Measurements from ENCODE around the gene MS4A1.
"Not testable (repeated sequence)": the region's sequence is repeated elsewhere in the genome, so short reads cannot be mapped to it uniquely, and the experiment has no call there.

The MS4A1 gene

DNA sequence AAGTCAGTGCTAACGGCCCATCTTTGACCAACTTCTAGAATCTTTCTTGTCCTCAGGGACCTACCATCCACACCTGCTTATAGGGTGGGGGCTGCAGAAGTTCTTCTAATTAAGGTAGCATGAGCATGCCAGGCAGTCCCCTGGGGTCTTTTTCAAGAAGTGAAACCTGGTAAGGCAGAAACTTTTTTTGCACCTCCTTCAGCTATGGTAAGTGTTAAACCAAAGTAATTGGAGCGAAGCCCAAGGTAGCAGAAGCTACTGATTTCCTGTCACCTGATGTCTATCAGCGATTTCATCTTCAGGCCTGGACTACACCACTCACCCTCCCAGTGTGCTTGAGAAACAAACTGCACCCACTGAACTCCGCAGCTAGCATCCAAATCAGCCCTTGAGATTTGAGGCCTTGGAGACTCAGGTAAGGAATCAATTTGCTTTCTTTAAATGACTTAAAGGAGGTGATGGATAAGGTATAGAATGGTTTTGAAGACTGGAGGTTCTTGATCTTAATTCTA, at the start of gene MS4A1:
TSS of gene MS4A1 (plus strand) at position 317 of the 512 bp plus-strand sequence. CDS start 6,528 bp downstream, outside the sequence.
- DNase-seq (ENCODE audit: low spot score), result no peak

DNA sequence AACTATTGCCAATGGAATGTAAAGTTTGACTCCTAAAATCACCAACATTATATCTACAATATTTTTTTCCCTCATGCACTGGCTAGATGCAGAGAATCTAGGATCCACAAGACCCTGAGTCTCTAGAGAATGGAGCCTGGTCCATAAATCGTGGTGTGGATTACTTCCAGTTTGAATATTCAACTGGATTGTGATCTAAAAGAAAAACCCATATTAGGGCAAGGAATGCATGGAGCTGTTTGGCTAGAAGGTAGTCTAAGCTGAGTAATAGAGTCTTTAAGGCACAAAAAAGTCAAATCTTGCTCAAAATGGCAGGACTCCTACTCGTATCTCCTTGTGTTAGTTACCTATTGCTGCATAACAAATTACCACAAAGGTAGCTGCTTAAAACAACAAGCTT, 35.6 kb upstream of the MS4A1 start:
- no peak for DNase-seq (ENCODE audit: low spot score)

DNA sequence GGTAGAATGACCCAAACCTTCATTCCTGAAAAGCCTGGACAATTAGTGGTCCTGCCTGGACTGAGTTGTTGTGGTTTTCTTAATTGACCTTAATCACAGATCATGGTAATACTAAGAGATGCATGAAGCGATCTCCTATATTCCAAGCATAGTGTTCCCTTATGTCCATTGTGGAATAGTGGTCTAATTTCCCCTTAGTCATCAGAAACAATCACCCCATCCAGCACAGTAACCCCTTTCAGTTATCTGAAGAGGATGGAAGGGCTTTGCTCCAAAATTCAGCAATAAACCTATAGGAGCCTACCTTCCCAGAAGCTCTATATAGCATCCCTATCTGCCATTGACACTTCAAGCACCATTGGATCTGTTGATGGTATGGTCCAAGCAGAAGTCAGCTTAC, 33.0 kb upstream of the MS4A1 start:
- no peak for DNase-seq (ENCODE audit: low spot score)

DNA sequence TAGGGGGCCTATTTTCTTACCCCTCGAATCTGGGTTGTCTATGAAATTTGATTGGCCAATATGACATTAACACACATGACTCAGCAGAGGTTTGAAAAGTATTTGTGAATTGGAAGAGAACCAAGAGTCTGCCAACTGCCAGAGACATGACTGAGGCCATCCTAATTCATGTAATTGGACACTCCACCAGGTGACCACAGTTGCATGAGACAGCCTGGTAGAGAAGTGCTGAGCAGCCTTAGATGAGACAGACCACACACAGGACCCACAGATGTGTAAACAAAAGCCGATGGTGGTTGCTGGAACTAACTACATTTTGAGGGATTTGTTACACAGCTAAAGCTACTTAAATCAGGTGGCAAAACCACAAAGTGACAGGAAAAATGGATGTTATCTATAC, 27.1 kb upstream of the MS4A1 start:
- no peak for DNase-seq (ENCODE audit: low spot score)

DNA sequence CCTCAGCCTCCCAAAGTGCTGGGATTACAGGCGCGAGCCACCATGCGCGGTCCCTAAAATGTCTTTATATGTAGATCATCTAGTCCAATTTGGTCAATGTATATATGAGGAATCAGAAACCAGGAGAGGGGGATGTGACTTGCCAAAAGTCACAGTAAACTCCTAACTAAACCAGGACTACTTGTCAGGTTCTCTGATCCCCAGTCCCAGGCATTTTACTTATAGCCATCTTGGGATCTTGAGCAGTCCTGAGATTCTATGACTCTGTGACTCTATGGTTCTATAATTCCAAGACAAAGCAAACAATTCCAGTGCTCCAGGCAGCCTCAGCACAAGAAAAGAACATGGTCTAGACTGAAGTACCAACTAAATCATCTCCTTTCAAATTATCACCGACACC, 26.4 kb upstream of the MS4A1 start, which contains the start of gene MS4A5:
TSS of gene MS4A5 (plus strand) at position 301 of the 400 bp plus-strand sequence. CDS start 103 bp downstream, outside the sequence.
- DNase-seq (ENCODE audit: low spot score), result no peak

DNA sequence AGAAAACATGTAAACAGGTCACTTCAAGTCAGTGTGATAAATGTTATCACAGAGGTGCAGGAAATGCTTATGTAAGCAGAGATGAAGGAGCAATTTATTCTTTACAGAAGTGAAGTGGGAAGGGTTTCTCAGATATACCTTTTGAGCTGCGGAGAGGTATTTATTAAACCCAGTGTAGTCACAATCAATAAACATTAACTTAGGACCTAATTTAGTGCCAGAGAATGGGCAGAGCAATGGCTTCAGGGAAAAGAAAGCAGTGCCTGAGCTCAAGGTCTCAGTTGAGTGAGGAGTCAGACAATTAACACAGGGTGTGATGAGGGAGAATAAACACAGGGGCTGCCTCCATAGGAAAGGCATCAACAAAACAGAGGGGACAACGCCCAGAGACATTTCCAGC, 24.4 kb upstream of the MS4A1 start:
- no peak for DNase-seq (ENCODE audit: low spot score)

DNA sequence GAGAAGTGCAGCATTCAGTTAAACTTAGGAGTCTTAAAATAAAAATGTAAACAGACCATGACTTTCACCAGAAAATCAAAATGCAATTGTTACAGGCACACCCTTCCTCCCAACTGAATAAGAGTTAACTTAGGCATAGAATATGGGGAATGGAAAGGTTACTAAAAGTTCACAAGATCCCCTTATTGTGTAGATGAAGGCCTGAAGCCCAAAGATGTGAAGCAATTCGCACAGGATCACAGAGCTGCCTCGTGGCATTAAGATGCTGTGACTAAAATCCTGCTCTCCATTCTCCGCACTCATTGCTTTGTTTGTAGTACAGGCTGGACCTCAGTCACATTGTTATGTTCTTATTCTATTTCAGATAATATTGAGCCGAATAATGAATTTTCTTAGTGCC, 22.2 kb upstream of the MS4A1 start:
- no peak for DNase-seq (ENCODE audit: low spot score)

DNA sequence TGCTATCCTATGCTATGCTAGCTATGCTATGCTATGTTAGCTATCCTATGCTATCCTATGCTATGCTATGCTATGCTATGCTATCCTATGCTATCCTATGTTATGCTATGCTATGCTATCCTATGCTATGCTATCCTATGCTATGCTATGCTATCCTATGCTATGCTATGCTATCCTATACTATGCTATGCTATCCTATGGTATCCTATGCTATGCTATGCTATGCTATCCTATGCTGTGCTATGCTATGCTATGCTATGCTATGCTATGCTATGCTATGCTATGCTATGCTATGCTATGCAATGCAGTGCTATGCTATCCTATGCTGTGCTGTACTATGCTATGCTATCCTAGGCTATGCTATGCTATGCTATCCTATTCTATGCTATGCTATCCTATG, 8.6 kb upstream of the MS4A1 start:
- no peak for DNase-seq (ENCODE audit: low spot score)

DNA sequence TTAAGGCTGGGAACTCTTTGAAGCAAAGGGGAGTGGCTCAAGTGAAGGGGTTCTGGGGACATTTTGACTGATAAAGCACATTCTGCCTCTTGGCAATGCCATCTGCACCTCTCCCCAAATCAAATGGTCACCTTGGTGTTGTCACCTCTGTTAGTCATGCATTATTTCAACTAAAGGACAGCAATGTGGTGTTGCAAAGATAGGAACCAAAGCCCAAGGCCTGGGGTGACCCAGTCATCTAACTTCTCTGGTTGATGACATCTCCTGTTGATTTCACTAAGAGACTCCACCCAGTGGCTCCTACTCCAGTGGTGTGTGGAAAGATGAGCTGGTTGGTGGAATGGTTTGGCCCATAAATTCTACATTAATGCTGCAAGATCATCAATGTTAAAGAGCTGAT, 7.8 kb upstream of the MS4A1 start:
- no peak for DNase-seq (ENCODE audit: low spot score)

DNA sequence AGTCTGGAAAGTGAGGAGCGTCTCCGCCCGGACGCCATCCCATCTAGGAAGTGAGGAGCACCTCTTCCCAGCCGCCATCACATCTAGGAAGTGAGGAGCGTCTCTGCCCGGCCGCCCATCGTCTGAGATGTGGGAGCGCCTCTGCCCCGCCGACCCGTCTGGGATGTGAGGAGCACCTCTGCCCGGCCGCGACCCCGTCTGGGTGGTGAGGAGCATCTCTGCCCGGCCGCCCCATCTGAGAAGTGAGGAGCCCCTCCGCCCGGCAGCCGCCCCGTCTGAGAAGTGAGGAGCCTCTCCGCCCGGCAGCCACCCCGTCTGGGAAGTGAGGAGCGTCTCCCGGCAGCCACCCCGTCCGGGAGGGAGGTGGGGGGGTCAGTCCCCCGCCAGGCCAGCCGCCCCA, 4.5 kb upstream of the MS4A1 start:
- DNase-seq (ENCODE audit: low spot score), result not testable (repeated sequence)

DNA sequence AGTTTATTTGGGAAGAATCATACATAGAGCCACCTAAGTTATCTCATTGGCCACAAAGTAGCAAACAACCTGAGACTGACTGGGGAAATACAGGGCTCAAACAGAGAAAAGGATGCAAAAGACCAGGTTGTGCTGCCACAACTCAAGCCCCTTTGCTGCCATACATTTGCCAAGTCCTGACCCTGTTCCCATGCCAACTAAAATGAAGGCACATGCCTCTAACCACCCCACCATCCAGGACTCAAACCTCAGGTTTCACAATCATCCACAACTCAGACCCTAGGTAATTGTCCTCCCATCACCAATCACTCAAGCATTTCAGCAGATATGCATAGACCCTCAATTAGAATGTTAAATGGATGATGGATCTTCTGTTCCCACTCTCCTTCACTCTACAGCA, 1.4 kb upstream of the MS4A1 start:
- DNase-seq (ENCODE audit: low spot score), result no peak

DNA sequence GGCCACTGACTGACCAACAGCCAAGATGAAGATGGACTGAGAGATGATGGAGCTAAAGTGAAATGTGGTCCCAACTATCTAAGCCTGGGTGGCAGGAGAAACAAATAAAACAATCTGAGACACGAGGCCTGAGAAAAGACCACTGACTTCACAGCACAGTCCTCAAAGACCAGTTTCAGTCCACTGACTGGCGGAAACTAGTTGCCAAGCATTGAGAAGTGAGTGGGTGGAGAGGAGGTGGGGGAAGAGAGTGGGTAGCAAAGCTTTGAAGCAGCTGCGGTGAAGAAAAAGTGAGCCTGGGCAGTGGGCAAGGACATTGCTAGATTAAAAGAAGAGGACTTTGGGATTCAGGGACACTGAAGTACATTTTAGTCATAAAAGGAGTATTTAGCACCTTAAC, 1.9 kb downstream of the MS4A1 start:
- no peak for DNase-seq (ENCODE audit: low spot score)

DNA sequence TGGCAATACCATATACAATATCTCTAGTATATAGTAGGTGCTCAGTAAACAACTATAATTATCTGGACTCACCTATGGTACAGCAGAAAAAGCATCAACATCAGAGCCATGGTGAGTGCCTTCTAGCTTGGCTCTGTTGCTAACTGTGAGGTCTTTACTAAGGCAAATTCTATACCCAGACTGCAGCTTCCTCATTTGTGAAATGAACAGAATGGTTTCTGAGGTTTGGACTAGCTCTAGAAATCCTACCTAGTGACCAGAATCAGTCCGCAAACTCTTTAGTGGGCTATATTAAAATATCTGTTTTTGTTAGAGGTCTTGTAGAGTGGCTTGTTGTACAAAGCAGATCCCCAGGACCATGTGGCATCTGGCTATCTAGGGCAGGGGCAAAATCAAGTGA, 3.7 kb downstream of the MS4A1 start:
- no peak for DNase-seq (ENCODE audit: low spot score)

DNA sequence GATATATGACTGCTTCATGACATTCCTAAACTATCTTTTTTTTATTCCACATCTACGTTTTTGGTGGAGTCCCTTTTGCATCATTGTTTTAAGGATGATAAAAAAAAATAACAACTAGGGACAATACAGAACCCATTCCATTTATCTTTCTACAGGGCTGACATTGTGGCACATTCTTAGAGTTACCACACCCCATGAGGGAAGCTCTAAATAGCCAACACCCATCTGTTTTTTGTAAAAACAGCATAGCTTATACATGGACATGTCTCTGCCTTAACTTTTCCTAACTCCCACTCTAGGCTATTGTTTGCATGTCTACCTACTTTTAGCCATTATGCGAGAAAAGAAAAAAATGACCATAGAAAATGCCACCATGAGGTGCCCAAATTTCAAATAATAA, 13.2 kb downstream of the MS4A1 start:
- DNase-seq (ENCODE audit: low spot score), result no peak

DNA sequence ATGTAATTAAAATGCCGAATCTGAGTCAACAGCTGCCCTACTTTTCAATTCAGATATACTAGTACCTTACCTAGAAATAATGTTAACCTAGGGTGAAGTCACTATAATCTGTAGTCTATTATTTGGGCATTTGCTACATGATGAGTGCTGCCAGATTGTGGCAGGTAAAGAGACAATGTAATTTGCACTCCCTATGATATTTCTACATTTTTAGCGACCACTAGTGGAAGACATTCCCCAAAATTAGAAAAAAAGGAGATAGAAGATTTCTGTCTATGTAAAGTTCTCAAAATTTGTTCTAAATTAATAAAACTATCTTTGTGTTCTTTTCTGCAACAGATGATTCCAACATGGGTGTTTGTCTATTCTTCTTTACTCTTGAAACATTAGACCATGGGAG, 14.1 kb downstream of the MS4A1 start:
- DNase-seq (ENCODE audit: low spot score), result no peak

DNA sequence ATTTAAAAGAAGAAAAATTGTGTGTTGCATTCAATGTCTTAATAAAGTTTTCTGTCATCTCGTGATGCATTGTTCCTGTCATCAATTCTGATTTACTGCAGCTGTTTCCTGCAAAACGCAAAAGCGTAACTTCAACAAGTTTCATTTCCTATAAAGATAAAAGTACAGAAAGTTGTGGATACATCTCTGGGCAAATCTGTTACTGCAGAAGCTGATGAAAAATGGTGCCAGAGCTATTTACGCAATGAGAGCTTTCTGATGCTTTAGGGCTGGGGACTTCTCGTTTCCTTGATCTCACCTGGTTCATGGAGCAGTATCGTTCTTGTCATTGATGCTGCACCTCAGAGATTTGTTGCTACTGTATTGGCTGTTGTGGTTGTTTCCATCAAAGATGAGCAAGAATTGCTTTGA, 21.4 kb downstream of the MS4A1 start:
- no peak for DNase-seq (ENCODE audit: low spot score)

DNA sequence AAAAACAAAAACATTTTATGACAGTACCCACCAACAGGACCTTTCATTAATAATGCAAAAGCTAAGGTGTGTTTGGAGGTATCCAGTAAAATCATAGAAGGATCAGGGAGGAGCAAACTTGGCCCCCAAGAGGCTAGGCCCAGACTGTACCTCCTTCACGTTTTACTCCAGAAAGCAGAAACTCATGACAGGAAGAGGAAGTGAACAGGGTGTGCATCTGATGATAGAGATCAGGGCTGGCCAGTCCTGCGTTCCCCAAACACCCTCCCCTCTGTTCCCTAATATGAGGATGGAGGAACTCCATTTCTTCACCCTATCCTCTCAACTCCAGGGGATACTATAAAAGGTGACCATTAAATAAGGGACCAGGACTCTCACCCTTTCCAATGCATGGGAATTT, 26.7 kb downstream of the MS4A1 start:
- no peak for DNase-seq (ENCODE audit: low spot score)

DNA sequence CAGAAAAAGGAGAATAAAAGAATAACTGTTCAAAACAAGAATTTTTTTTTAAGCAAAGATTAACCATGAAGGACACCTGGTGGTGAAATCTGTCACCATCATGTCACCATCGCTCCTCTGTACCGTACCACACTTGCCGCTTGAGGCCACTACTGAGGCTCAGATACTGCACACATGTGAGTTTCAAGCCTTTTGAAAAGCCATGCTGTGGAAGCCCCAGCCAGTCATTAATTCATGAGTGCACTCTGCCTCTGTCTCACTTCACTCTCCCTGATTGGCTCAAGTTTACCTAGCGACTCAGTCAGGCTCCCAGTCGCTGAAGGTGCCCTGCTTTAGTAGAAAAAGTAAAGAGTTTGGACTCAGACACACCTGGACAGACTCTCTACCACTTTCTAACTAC, 30.3 kb downstream of the MS4A1 start:
- DNase-seq (ENCODE audit: low spot score), result peak; percentile 26

DNA sequence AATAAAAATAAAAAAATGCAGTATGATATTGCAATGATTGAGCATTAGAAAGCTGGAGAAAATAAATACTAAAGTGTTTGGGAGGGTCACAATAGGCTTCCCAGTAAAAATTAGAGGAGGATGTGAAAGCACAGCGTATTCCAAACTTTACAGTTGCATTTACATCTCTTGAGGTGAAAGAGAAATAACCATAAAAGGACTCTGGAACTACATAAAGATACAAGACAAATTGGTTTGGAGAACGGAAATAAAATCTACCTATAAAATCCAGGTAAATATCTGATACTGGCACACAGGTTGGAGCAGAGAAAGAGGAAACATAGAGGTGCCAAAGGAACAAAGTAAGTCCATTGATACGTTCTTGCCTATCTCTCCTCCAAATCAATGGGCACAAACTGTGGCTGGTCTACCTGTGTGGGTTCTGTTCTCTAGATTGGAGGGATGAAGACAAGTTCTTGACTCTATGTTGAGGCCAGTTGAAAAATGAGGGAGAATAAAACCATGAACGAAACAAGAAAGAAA, 36.9 kb downstream of the MS4A1 start, which contains the start of gene MS4A12:
TSS of gene MS4A12 (plus strand) at position 291 of the 522 bp plus-strand sequence. CDS start 4,541 bp downstream, outside the sequence.
- no peak for DNase-seq (ENCODE audit: low spot score)

DNA sequence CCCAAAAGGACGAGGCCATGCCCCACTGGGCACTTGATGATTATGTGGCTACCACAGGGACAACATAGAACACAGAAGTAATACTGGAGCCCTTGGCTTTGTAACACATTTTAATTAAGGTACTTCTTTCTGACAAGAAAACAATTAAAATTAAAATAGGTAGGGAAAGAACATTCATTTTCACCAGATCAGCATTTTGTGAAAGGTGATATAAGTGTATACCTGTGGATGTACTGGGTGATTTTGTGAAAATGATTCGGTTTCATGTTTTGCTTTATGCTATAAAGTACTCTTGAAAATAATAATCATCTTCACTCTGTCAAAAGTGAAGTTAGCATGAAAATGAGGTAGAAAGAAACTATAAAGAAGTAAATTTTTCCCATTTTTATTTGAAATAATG, 37.8 kb downstream of the MS4A1 start:
- no peak for DNase-seq (ENCODE audit: low spot score)

DNA sequence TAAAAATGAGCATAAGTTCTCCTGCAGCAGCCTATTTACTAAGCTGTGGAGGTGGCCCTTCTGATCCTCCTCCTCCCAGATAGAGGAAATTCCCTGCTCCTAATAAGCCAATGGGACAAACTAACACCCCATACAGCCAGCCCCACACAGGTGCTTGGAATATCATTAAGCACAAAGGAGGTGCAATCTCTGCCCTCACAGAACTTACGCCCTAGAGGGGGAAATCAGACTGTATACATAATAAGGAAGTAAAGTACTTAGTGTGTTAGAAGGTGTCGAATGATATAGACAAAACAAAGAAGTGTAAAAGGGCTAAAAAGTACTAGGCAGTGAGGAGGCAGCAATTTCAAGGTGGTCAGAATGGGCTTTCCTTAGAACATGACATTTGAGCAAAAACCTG, 42.8 kb downstream of the MS4A1 start:
- DNase-seq (ENCODE audit: low spot score), result no peak

DNA sequence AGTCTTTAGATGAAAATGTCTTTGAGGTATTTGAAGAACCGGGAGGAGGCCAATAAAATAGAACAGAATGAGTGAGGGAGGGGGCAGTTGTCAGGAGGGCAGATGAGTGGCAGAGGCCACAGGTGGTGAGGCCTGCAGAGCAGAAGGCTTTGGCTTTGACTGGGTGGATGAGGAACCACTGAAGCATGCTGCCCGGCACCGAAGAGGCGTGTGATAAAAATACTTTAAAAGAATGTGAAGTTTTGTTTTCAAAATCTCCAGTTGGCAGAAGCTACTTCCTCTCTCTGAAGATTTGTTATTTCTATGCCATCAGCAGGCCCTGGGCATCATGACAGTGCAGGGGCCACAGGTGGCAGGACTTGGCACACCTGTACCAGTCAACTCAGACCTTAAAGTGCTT, 43.2 kb downstream of the MS4A1 start:
- no peak for DNase-seq (ENCODE audit: low spot score)

DNA sequence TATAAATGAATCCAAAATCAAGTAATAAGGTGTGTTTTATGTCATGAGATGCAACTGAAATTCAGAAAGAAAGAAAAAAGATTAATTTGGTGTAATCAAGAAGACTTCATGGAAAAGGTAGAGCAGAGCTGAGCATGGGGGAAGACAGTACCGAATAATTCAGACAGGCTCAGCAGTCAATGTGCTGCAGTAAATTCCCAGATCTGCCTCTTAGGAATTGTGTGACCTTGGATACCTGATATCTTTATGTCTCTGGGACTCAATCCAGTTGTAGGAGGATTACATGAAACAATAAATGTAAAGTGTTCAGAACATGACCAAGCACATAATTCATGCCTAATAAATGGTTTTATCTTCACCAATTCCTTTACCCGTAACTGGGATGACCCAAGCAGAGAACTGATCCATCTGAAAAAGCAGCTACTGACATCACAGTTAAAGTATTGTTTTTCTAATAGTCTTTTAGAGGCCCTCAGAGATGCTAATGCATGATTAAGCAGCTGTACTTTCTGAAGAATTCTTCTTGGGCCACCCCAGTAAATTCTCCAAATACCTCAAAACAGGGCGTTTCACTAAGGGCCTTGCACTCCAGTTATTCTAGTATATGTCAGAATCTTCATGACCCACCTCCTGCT, 44.7 kb downstream of the MS4A1 start:
- no peak for DNase-seq (ENCODE audit: low spot score)

DNA sequence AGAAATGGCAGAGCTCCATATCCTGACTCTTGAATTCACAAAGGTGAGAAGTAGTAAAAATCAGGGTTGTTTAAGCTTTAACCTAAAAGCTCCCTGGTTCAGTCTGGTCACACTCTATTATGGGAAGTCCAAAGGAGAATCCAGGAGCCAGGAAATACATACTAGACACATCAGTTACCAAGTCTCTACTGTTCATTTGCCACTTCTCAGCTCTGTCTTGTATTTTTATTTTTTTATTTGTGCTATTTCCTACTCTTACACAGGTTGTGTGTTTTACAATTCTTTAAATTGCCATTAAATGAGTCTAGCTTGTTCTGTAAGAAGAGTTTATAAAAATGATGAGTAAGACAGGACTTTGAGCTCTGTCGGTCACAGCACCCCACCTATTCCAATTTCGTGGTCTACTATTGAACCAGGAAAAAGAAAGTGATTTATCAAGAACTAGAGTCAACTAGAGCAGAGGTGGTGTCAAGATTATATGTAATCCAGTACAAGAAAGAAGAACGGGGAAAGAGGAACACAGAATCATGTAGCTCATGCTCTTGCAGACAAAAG, 46.7 kb downstream of the MS4A1 start:
- DNase-seq (ENCODE audit: low spot score), result no peak
